Measurements from ENCODE around the gene PUM1.

- TF ChIP-seq SP1 (IDR thresholded peaks at IDR 0.05) = no peak
- TF ChIP-seq FOXA1 (IDR thresholded peaks at IDR 0.05) = no peak
- TF ChIP-seq, protein P1, sequence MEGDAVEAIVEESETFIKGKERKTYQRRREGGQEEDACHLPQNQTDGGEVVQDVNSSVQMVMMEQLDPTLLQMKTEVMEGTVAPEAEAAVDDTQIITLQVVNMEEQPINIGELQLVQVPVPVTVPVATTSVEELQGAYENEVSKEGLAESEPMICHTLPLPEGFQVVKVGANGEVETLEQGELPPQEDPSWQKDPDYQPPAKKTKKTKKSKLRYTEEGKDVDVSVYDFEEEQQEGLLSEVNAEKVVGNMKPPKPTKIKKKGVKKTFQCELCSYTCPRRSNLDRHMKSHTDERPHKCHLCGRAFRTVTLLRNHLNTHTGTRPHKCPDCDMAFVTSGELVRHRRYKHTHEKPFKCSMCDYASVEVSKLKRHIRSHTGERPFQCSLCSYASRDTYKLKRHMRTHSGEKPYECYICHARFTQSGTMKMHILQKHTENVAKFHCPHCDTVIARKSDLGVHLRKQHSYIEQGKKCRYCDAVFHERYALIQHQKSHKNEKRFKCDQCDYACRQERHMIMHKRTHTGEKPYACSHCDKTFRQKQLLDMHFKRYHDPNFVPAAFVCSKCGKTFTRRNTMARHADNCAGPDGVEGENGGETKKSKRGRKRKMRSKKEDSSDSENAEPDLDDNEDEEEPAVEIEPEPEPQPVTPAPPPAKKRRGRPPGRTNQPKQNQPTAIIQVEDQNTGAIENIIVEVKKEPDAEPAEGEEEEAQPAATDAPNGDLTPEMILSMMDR (IDR thresholded peaks at IDR 0.05; ENCODE audit: low read depth, low read length, missing input control) = no peak
- no peak for TF ChIP-seq RAD21 (IDR thresholded peaks at IDR 0.05)
- TF ChIP-seq, protein P2, sequence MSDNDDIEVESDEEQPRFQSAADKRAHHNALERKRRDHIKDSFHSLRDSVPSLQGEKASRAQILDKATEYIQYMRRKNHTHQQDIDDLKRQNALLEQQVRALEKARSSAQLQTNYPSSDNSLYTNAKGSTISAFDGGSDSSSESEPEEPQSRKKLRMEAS (IDR thresholded peaks at IDR 0.05) = no peak
- TF ChIP-seq TAF1 (conservative IDR thresholded peaks at IDR 0.05) = no peak
- no peak for TF ChIP-seq YY1 (IDR thresholded peaks at IDR 0.05)
- TF ChIP-seq, protein P3, sequence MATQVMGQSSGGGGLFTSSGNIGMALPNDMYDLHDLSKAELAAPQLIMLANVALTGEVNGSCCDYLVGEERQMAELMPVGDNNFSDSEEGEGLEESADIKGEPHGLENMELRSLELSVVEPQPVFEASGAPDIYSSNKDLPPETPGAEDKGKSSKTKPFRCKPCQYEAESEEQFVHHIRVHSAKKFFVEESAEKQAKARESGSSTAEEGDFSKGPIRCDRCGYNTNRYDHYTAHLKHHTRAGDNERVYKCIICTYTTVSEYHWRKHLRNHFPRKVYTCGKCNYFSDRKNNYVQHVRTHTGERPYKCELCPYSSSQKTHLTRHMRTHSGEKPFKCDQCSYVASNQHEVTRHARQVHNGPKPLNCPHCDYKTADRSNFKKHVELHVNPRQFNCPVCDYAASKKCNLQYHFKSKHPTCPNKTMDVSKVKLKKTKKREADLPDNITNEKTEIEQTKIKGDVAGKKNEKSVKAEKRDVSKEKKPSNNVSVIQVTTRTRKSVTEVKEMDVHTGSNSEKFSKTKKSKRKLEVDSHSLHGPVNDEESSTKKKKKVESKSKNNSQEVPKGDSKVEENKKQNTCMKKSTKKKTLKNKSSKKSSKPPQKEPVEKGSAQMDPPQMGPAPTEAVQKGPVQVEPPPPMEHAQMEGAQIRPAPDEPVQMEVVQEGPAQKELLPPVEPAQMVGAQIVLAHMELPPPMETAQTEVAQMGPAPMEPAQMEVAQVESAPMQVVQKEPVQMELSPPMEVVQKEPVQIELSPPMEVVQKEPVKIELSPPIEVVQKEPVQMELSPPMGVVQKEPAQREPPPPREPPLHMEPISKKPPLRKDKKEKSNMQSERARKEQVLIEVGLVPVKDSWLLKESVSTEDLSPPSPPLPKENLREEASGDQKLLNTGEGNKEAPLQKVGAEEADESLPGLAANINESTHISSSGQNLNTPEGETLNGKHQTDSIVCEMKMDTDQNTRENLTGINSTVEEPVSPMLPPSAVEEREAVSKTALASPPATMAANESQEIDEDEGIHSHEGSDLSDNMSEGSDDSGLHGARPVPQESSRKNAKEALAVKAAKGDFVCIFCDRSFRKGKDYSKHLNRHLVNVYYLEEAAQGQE (IDR thresholded peaks at IDR 0.05) = no peak
- no peak for TF ChIP-seq EGR1 (IDR thresholded peaks at IDR 0.05; ENCODE audit: low read depth in 2 of 2)
- TF ChIP-seq, protein P4, sequence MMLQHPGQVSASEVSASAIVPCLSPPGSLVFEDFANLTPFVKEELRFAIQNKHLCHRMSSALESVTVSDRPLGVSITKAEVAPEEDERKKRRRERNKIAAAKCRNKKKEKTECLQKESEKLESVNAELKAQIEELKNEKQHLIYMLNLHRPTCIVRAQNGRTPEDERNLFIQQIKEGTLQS (IDR thresholded peaks at IDR 0.05) = no peak
- TF ChIP-seq GABPA (IDR thresholded peaks at IDR 0.05 in 1 of 2, conservative IDR thresholded peaks at IDR 0.05 in 1 of 2) = no peak
- no peak for TF ChIP-seq JUND (IDR thresholded peaks at IDR 0.05)
- TF ChIP-seq RXRA (IDR thresholded peaks at IDR 0.05) = no peak
- TF ChIP-seq ZBTB33 (IDR thresholded peaks at IDR 0.05) = no peak
Observed at GRCh38 chr1:31029026-31029425, 36.5 kb downstream of the PUM1 start.
